ENCODE data around the gene NPC2. TPM values are rescaled to one million over a fixed set of nuclear protein-coding genes. Genes with fewer than 3 reads are reported as not detected.

The NPC2 gene
- 235 and 289 TPM in 2 replicates for total RNA-seq

GRCh38 chr14:74492776-74493342, at the start of gene NPC2:
Gene NPC2 (minus strand): TSS chr14:74493305. CDS start chr14:74493274, 31 bp downstream.

GRCh38 chr14:74493343-74494261, 497 bp upstream of the NPC2 start, which contains the start of gene ISCA2:
Gene ISCA2 (plus strand): TSS chr14:74493765. CDS start chr14:74493775, 10 bp downstream.

Other genes with a start within 250 kb of the NPC2 start
- gene ABCD4, start 190.4 kb downstream of the NPC2 start, total RNA-seq = 19.0 and 21.0 TPM in 2 replicates
- gene VRTN, start 144.8 kb downstream of the NPC2 start, total RNA-seq = not detected in 2 replicates
- gene SYNDIG1L, start 67.1 kb downstream of the NPC2 start, total RNA-seq = under 0.01 TPM in 1 of 2 replicates, not detected in the other
- 17.4 and 28.1 TPM in 2 replicates for gene ISCA2, start 460 bp upstream of the NPC2 start, total RNA-seq
- 15.8 and 37.4 TPM in 2 replicates for gene LTBP2, start 118.9 kb upstream of the NPC2 start, total RNA-seq
- gene AREL1, start 219.8 kb upstream of the NPC2 start, total RNA-seq = 21.1 and 31.6 TPM in 2 replicates
- gene FCF1, start 219.8 kb upstream of the NPC2 start, total RNA-seq = 28.0 and 34.3 TPM in 2 replicates

Measured in tracheal epithelial cell (primary cell).